IMR-90 (cell line): Measurements from ENCODE around the gene OPCML.

Experiments used
- POLR2A ChIP-seq: IDR thresholded peaks from 2 replicates; pipeline ENCODE4 v1.6.1; 2012; ENCODE audit warnings: mild to moderate bottlenecking, low read depth, low read length
- TF ChIP-seq, protein P1 (sequence below): conservative IDR thresholded peaks from 2 replicates; pipeline ENCODE4 v1.5.1; 2012; ENCODE audit warnings: mild to moderate bottlenecking, low read depth, low read length, improper control_type of control experiment

DNA sequence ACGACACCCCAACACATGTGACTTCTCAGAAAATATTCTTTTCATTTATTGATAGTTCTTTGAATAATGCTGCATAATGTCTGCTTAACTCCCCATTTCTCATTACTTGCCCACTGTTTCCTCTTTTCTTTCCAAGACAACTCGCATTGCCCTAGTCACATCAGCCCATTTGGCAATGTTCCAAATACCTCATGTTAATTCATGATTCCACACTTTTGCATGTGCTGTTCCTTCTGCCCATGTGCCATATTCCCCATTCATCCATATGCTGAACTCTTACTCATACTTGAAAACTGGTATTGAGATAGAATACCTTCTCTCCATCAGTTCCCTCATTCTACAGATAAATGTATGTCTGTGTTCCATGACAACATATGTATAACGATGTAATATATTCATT is 993.7 kb downstream of the OPCML start:
- TF ChIP-seq, protein P1, sequence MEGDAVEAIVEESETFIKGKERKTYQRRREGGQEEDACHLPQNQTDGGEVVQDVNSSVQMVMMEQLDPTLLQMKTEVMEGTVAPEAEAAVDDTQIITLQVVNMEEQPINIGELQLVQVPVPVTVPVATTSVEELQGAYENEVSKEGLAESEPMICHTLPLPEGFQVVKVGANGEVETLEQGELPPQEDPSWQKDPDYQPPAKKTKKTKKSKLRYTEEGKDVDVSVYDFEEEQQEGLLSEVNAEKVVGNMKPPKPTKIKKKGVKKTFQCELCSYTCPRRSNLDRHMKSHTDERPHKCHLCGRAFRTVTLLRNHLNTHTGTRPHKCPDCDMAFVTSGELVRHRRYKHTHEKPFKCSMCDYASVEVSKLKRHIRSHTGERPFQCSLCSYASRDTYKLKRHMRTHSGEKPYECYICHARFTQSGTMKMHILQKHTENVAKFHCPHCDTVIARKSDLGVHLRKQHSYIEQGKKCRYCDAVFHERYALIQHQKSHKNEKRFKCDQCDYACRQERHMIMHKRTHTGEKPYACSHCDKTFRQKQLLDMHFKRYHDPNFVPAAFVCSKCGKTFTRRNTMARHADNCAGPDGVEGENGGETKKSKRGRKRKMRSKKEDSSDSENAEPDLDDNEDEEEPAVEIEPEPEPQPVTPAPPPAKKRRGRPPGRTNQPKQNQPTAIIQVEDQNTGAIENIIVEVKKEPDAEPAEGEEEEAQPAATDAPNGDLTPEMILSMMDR: no peak
- no peak for TF ChIP-seq POLR2A
